Esophagus muscularis mucosa (tissue), 3 donors: ENCODE results near the gene RND1.

Experiments
- CTCF ChIP-seq, 3 experiments: fragments of 200-600 bp in 2 of 3; fragments of 450-650 bp in 1 of 3; sonication (generic) in 2 of 3; IDR thresholded peaks; one replicate each; pipeline ENCODE4 v1.5.1; 2017 to 2019; ENCODE audit warnings: antibody characterized with exemption in 3 of 3, mild to moderate bottlenecking in 2 of 3, moderate library complexity in 1 of 3
- POLR2A ChIP-seq: fragments of 450-650 bp; IDR thresholded peaks from one replicate; pipeline ENCODE4 v1.6.1; 2017; ENCODE audit warnings: antibody characterized with exemption, moderate library complexity, mild to moderate bottlenecking, low read depth

GRCh38 chr12:48851883-48852733, 13.6 kb downstream of the RND1 start, which contains the start of gene DDX23:
- TF ChIP-seq CTCF (IDR thresholded peaks at IDR 0.05) (no peak), POLR2A (peak; percentile 27)
